K562 (cell line): ENCODE measurements around the gene CD248. TPM values are rescaled to one million over a fixed set of nuclear protein-coding genes. Genes with fewer than 3 reads are reported as not detected.

Experiments
- ELF2 ChIP-seq: fragments of 250-450 bp; sonication (Bioruptor Pico); IDR thresholded peaks from 2 replicates; pipeline ENCODE4 v1.5.0; 2021; ENCODE audit warnings: mild to moderate bottlenecking
- ETV1 ChIP-seq: fragments of 450-650 bp; conservative IDR thresholded peaks from 2 replicates; pipeline ENCODE4 v1.6.1; 2016; ENCODE audit warnings: missing genetic modification characterization, control low read depth, low read depth, missing compliant biosample characterization
- EWSR1 ChIP-seq: fragments of 450-650 bp; IDR thresholded peaks from 2 replicates; pipeline ENCODE4 v1.6.1; 2018; ENCODE audit warnings: borderline replicate concordance, mild to moderate bottlenecking, low read depth, moderate library complexity; ENCODE audit not compliant: partially characterized antibody
- FOXK2 ChIP-seq, 2 experiments: fragments of 450-650 bp; IDR thresholded peaks in 1 of 2; conservative IDR thresholded peaks in 1 of 2; 2 replicates each; pipeline ENCODE4 v1.6.1; 2016; ENCODE audit warnings: low read depth in 2 of 2, mild to moderate bottlenecking in 1 of 2
- GTF2E2 ChIP-seq: fragments of 200-800 bp; sonication (Bioruptor generic); IDR thresholded peaks from 2 replicates; pipeline ENCODE4 v1.6.1; 2016; ENCODE audit warnings: missing genetic modification characterization, missing compliant biosample characterization
- KDM5B ChIP-seq: fragments of 200-600 bp; sonication (generic); IDR thresholded peaks from 2 replicates; pipeline ENCODE4 v1.6.1; 2012; ENCODE audit warnings: low read depth, mild to moderate bottlenecking, moderate library complexity, low read length, control low read depth, inconsistent platforms; ENCODE audit not compliant: insufficient replicate concordance
- MNT ChIP-seq, 2 experiments: fragments of 450-650 bp; conservative IDR thresholded peaks; 2 replicates each; pipeline ENCODE4 v1.6.1; 2017; ENCODE audit warnings: mild to moderate bottlenecking in 2 of 2, moderate library complexity in 2 of 2
- NFIX ChIP-seq: fragments of 250-450 bp; sonication (Bioruptor Pico); IDR thresholded peaks from 2 replicates; pipeline ENCODE4 v1.4.0; 2020; ENCODE audit warnings: low read depth, mild to moderate bottlenecking, moderate library complexity
- POLR2H ChIP-seq: IDR thresholded peaks from 2 replicates; pipeline ENCODE4 v1.6.1; 2016; ENCODE audit warnings: missing genetic modification characterization, low read depth, mild to moderate bottlenecking, control low read depth, missing compliant biosample characterization, moderate library complexity
- RBM22 ChIP-seq: fragments of 200-400 bp; formaldehyde crosslinking; IDR thresholded peaks from 2 replicates; pipeline ENCODE4 v1.6.1; 2018; ENCODE audit warnings: low read length, low read depth; ENCODE audit not compliant: poor library complexity, severe bottlenecking
- SMARCC2 ChIP-seq: fragments of 450-650 bp; IDR thresholded peaks from 2 replicates; pipeline ENCODE4 v1.6.1; 2017; ENCODE audit warnings: antibody characterized with exemption, moderate library complexity, mild to moderate bottlenecking, low read depth
- TCF3 ChIP-seq: sonication (generic); formaldehyde crosslinking; IDR thresholded peaks from 2 replicates; pipeline ENCODE4 v1.4.0; 2020; ENCODE audit warnings: mild to moderate bottlenecking, missing genetic modification reagents
- polyA plus RNA-seq, 8 experiments: library from polyadenylated mRNA; depleted of rRNA in 4 of 8; stranded (reverse) in 5 of 8; unstranded in 3 of 8; fragments of >200 nt; fragmentation: Nextera tagmentation in 2 of 8; fragmentation: Illumina TruSeq in 1 of 8; extraction: Ambion mirVana in 2 of 8; extraction: Trizol in 1 of 8; gene quantifications; 2 replicates each; pipeline versions ENCODE4 v1.2.1 to v1.2.3, GENCODE V29; 2011 to 2014; ENCODE audit warnings: inconsistent platforms in 1 of 8, missing spikeins in 1 of 8
- total RNA-seq, 7 experiments: library from RNA; depleted of rRNA in 6 of 7; stranded (reverse); fragments of >200 nt in 6 of 7; fragmentation: Illumina TruSeq in 2 of 7; extraction: Trizol in 2 of 7; gene quantifications; 2 replicates each; pipeline versions ENCODE4 v1.2.1 to v1.2.3, GENCODE V29; 2011 to 2021; ENCODE audit warnings: low replicate concordance in 1 of 7
- TF ChIP-seq, protein P1 (sequence below): fragments of 450-650 bp; IDR thresholded peaks from 2 replicates; pipeline ENCODE4 v1.6.1; 2016; ENCODE audit warnings: borderline replicate concordance
- TF ChIP-seq, protein P2 (sequence below), 2 experiments: fragments of 450-650 bp; IDR thresholded peaks; 2 replicates each; pipeline ENCODE4 v1.6.1; 2018; ENCODE audit warnings: mild to moderate bottlenecking in 2 of 2, low read depth in 1 of 2; ENCODE audit not compliant: partially characterized antibody in 2 of 2
- TF ChIP-seq, protein P3 (sequence below), 2 experiments: fragments of 450-650 bp in 1 of 2; sonication (generic) in 1 of 2; formaldehyde crosslinking in 1 of 2; IDR thresholded peaks in 1 of 2; conservative IDR thresholded peaks in 1 of 2; 2 replicates each; pipeline versions ENCODE4 v1.6.1 to v1.8.1; 2016 to 2023; ENCODE audit warnings: mild to moderate bottlenecking in 2 of 2, moderate library complexity in 2 of 2, inconsistent platforms in 1 of 2, missing genetic modification reagents in 1 of 2

CD248 gene
- total and polyA plus RNA-seq, 9 of the 15 experiments (the other 6 are each of a cell fraction or from before 2014, with no cell fraction given) = 0.09 TPM; not detected in 8

DNA sequence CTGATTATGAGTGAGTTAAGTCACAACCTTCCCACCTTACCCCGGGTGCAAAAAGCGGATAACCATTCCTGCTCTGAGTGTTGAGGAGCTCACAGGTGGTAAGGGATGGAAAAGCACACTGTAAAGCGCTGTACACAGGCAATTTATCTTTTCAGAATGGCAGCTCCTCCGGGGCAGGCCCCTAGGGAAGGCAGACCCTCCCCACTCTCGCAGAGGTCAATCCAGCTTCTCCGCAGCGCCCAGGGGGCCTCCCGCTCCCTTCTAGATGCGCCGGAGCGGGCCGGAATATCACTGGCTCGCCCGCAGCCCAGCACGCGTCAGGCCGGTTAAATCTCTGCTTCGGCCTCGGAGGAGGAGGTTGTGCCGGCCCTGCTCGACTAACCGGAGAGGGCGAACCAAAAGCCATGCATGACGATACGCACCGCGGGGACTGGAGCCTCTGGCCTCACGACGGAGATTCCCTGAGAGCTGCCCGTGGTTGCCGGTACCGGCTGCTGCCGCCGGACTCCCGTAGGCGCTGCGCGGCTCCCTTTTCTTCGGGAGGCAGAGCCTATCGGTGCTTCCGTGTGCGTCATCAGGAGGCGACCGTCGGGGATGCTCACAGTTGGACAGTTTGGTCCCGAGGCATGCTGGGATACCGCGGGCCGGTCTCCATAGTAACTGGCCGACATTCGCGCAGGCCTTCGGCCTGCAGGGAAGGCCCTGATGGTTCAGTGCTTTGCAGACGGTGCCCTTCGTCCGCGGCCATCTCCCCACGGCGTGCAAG lies 27.9 kb upstream of the CD248 start, which contains the start of gene BRMS1 (continued):
- TF ChIP-seq SMARCC2 = no peak
- TF ChIP-seq GTF2E2 (tag) = no peak
- TF ChIP-seq TCF3 (CRISPR knock-in tag) = peak; percentile 11; the same call in 1 of the 2 replicates
- TF ChIP-seq ELF2 (CRISPR knock-in tag) = peak; percentile 99
- no peak for TF ChIP-seq NFIX
- TF ChIP-seq ETV1 = peak; percentile 35; the same call in 1 of the 2 replicates
- TF ChIP-seq, protein P1, sequence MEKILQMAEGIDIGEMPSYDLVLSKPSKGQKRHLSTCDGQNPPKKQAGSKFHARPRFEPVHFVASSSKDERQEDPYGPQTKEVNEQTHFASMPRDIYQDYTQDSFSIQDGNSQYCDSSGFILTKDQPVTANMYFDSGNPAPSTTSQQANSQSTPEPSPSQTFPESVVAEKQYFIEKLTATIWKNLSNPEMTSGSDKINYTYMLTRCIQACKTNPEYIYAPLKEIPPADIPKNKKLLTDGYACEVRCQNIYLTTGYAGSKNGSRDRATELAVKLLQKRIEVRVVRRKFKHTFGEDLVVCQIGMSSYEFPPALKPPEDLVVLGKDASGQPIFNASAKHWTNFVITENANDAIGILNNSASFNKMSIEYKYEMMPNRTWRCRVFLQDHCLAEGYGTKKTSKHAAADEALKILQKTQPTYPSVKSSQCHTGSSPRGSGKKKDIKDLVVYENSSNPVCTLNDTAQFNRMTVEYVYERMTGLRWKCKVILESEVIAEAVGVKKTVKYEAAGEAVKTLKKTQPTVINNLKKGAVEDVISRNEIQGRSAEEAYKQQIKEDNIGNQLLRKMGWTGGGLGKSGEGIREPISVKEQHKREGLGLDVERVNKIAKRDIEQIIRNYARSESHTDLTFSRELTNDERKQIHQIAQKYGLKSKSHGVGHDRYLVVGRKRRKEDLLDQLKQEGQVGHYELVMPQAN = peak; percentile 97
- TF ChIP-seq EWSR1 = no peak
- TF ChIP-seq, protein P2, sequence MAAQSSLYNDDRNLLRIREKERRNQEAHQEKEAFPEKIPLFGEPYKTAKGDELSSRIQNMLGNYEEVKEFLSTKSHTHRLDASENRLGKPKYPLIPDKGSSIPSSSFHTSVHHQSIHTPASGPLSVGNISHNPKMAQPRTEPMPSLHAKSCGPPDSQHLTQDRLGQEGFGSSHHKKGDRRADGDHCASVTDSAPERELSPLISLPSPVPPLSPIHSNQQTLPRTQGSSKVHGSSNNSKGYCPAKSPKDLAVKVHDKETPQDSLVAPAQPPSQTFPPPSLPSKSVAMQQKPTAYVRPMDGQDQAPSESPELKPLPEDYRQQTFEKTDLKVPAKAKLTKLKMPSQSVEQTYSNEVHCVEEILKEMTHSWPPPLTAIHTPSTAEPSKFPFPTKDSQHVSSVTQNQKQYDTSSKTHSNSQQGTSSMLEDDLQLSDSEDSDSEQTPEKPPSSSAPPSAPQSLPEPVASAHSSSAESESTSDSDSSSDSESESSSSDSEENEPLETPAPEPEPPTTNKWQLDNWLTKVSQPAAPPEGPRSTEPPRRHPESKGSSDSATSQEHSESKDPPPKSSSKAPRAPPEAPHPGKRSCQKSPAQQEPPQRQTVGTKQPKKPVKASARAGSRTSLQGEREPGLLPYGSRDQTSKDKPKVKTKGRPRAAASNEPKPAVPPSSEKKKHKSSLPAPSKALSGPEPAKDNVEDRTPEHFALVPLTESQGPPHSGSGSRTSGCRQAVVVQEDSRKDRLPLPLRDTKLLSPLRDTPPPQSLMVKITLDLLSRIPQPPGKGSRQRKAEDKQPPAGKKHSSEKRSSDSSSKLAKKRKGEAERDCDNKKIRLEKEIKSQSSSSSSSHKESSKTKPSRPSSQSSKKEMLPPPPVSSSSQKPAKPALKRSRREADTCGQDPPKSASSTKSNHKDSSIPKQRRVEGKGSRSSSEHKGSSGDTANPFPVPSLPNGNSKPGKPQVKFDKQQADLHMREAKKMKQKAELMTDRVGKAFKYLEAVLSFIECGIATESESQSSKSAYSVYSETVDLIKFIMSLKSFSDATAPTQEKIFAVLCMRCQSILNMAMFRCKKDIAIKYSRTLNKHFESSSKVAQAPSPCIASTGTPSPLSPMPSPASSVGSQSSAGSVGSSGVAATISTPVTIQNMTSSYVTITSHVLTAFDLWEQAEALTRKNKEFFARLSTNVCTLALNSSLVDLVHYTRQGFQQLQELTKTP (IDR thresholded peaks at IDR 0.05; ENCODE audit: low read depth in 1 of 2, partially characterized antibody in 2 of 2) = peak in 1 of 2 experiments; percentile 74
- TF ChIP-seq RBM22 = peak; percentile 57
- peak; percentile 64 to 91 for TF ChIP-seq MNT (conservative IDR thresholded peaks at IDR 0.05)
- TF ChIP-seq, protein P3, sequence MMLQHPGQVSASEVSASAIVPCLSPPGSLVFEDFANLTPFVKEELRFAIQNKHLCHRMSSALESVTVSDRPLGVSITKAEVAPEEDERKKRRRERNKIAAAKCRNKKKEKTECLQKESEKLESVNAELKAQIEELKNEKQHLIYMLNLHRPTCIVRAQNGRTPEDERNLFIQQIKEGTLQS (IDR thresholded peaks at IDR 0.05) = no peak; the same call in 1 of the 2 replicates
- TF ChIP-seq, protein P3 (CRISPR knock-in tag; conservative IDR thresholded peaks at IDR 0.05) = no peak
- 0 out of 2 replicates have a peak, but pooled peaks have one; percentile 27 for TF ChIP-seq POLR2H (tag)
- peak; percentile 68 to 77; a peak in 3 of 4 replicates for TF ChIP-seq FOXK2 (conservative IDR thresholded peaks at IDR 0.05 in 1 of 2, IDR thresholded peaks at IDR 0.05 in 1 of 2; ENCODE audit: low read depth in 2 of 2)
- TF ChIP-seq KDM5B = peak; percentile 97
